A673 (cell line): ENCODE measurements around the gene AGRN.

Experiments
- CTCF ChIP-seq: fragments of 300-800, 200-600 bp; sonication (generic); conservative IDR thresholded peaks from 2 replicates; pipeline ENCODE4 v1.5.1; 2017; ENCODE audit warnings: low read depth, mild to moderate bottlenecking, antibody characterized with exemption, low read length, moderate library complexity, mixed read lengths
- EZH2 ChIP-seq: fragments of 200-600 bp; sonication (generic); IDR thresholded peaks from 2 replicates; pipeline ENCODE4 v1.6.1; 2017; ENCODE audit warnings: borderline replicate concordance, low read depth, mild to moderate bottlenecking, mixed read lengths, antibody characterized with exemption, low read length; ENCODE audit not compliant: poor library complexity, severe bottlenecking

GRCh38 chr1:1100296-1100695, 80.4 kb downstream of the AGRN start:
- no peak for TF ChIP-seq CTCF
- no peak for TF ChIP-seq EZH2
